Fibroblast of skin of right biceps (primary cell): ENCODE measurements around the gene RFX2.
"Not testable (repeated sequence)": the region's sequence is repeated elsewhere in the genome, so short reads cannot be mapped to it uniquely, and the experiment has no call there.

ENCODE experiments used
- DNase-seq: peaks from one replicate; pipeline ENCODE4 v3.0.0-alpha.2; 2013

RFX2 gene

GRCh38 chr19:6034512-6034911 lies 75.8 kb downstream of the RFX2 start:
- no peak for DNase-seq

GRCh38 chr19:6033744-6034264 lies 76.5 kb downstream of the RFX2 start:
- DNase-seq: no peak

GRCh38 chr19:6032827-6033226 lies 77.5 kb downstream of the RFX2 start:
- no peak for DNase-seq

- no peak for DNase-seq
These were observed 77.9 kb downstream of the RFX2 start for GRCh38 chr19:6032381-6032780.

GRCh38 chr19:6030214-6030507 lies 80.1 kb downstream of the RFX2 start:
- peak; percentile 57 for DNase-seq

- DNase-seq: no peak
These were observed 83.7 kb downstream of the RFX2 start for GRCh38 chr19:6026390-6027227.

GRCh38 chr19:6024756-6025155 lies 85.5 kb downstream of the RFX2 start:
- DNase-seq: not testable (repeated sequence)

GRCh38 chr19:6023936-6024335 lies 86.4 kb downstream of the RFX2 start:
- DNase-seq: no peak

GRCh38 chr19:6023085-6023682 lies 87.1 kb downstream of the RFX2 start:
- DNase-seq: peak; percentile 82

- no peak for DNase-seq
These were observed 87.7 kb downstream of the RFX2 start for GRCh38 chr19:6022570-6023064.

- peak; percentile 75 for DNase-seq
These were observed 88.3 kb downstream of the RFX2 start for GRCh38 chr19:6021878-6022569.

- DNase-seq: no peak
These were observed 89.1 kb downstream of the RFX2 start for GRCh38 chr19:6020972-6021805.

- peak; percentile 14 for DNase-seq
These were observed 90.0 kb downstream of the RFX2 start for GRCh38 chr19:6020166-6020882.

- no peak for DNase-seq
These were observed 91.5 kb downstream of the RFX2 start for GRCh38 chr19:6018786-6019185.

- DNase-seq: no peak
These were observed 92.7 kb downstream of the RFX2 start for GRCh38 chr19:6017576-6017975.

- no peak for DNase-seq
These were observed 94.3 kb downstream of the RFX2 start for GRCh38 chr19:6015841-6016545.

GRCh38 chr19:6014551-6015135 lies 95.7 kb downstream of the RFX2 start:
- no peak for DNase-seq

- no peak for DNase-seq
These were observed 97.7 kb downstream of the RFX2 start for GRCh38 chr19:6012426-6013170.

- no peak for DNase-seq
These were observed 98.5 kb downstream of the RFX2 start for GRCh38 chr19:6011794-6012193.

GRCh38 chr19:6011206-6011605 lies 99.1 kb downstream of the RFX2 start:
- no peak for DNase-seq
